ENCODE data around the gene IGF2BP3. TPM values are rescaled to one million over a fixed set of nuclear protein-coding genes. Genes with fewer than 3 reads are reported as not detected.

IGF2BP3 gene
- total RNA-seq, 2 experiments from 2014 or later: 41.1 to 94.3 TPM

DNA sequence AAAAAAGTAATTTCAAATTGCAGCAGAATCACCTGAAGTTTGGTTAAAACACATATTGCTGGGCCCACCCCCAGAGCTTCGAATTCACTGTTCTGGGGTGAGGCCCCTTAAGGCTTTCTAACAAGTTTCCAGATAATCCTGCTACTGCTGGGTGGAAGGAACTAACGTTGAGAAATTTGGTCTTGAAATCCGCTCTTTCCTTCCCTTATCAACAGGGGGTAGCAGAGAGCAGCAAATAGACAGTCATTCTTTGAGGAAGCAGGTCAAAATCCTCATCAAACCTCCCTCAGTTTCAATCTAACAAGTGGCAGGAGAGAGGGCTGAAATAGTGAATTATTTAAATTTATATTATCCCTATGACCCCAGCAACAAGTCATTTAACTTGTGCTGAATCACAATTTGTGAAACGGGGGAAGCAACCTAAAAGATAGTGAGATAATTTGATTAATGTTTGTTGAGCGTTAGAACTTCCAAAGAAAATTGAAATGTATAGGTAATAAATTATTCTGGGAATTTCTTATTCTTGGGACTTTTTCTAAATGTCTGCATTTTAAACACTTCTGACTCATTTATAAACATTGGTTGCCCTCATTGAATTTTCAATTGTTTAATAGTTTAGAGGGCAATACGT is 192.8 kb downstream of the IGF2BP3 start:
- H3K9me3 ChIP-seq (ENCODE audit: low read length): no peaks in the 10 kb centered on the region
- H2AFZ ChIP-seq (ENCODE audit: low read length): peak overlapping the region; percentile 64; the same call in 1 of the 2 replicates
- H3K4me3 ChIP-seq (ENCODE audit: low read depth, low read length, poor library complexity, severe bottlenecking): no peak overlapping the region
- no peak overlapping the region for H3K4me2 ChIP-seq (ENCODE audit: low read length)
- intact Hi-C loops (cut with micrococcal nuclease; ENCODE audit: unreplicated experiment): loop anchor here (5.0 kb wide), 4 partner anchors 80 to 435 kb away; partner anchors contain the start of genes IGF2BP3 and STK31
- H3K27ac ChIP-seq (ENCODE audit: low read depth, low read length, poor library complexity, severe bottlenecking): no peak overlapping the region
- TF ChIP-seq EZH2phosphoT487 (IDR thresholded peaks at IDR 0.05; ENCODE audit: borderline replicate concordance, low read depth, low read length): no peak
- TF ChIP-seq, protein P1, sequence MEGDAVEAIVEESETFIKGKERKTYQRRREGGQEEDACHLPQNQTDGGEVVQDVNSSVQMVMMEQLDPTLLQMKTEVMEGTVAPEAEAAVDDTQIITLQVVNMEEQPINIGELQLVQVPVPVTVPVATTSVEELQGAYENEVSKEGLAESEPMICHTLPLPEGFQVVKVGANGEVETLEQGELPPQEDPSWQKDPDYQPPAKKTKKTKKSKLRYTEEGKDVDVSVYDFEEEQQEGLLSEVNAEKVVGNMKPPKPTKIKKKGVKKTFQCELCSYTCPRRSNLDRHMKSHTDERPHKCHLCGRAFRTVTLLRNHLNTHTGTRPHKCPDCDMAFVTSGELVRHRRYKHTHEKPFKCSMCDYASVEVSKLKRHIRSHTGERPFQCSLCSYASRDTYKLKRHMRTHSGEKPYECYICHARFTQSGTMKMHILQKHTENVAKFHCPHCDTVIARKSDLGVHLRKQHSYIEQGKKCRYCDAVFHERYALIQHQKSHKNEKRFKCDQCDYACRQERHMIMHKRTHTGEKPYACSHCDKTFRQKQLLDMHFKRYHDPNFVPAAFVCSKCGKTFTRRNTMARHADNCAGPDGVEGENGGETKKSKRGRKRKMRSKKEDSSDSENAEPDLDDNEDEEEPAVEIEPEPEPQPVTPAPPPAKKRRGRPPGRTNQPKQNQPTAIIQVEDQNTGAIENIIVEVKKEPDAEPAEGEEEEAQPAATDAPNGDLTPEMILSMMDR (conservative IDR thresholded peaks at IDR 0.05; ENCODE audit: low read length): peak; percentile 92
- peak; percentile 82 for DNase-seq (ENCODE audit: low spot score)
- no peaks in the 10 kb centered on the region for H3K9me2 ChIP-seq (ENCODE audit: insufficient read depth, low read length)
- no peaks in the 10 kb centered on the region for H3K36me3 ChIP-seq (ENCODE audit: insufficient read depth, low read length)
- BruUV-seq (replicated peaks): no TSS peak
- no peaks in the 10 kb centered on the region for H3K79me2 ChIP-seq (ENCODE audit: insufficient read depth, low read depth, low read length)
- CTCF ChIA-PET (ENCODE audit: unreplicated experiment): interaction anchor here (0.6 to 0.9 kb wide), 2 partner anchors 81 to 263 kb away, joined by 3 to 4 read pairs; no protein-coding TSS in a partner anchor
- no peaks in the 10 kb centered on the region for H4K20me1 ChIP-seq (ENCODE audit: insufficient read depth, low read length)
- H3K4me1 ChIP-seq (ENCODE audit: insufficient read depth, low read length, poor library complexity, severe bottlenecking): peaks cover 15% of the 10 kb centered on the region
- POLR2A ChIA-PET: no interaction called here

DNA sequence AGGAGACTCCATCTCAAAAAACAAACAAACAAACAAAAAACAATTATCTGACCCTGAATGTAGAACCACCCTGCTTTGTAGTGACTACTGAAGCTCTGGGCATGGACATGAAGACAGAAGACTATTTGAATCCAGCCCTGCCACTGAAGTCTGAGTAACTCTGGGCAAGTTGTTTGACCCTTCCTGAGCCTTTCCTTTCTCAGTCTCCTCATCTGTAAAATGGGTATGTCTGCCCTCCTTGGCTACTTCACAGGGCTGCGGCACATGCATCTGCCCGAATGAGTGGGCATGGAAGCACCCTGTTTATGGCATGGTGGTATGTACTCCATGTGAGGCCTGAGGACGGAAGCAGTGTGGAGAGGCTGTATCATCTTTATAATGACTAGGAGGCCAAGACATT is 193.3 kb downstream of the IGF2BP3 start:
- H3K4me2 ChIP-seq (ENCODE audit: low read length): no peak overlapping the region
- no peaks in the 10 kb centered on the region for H4K20me1 ChIP-seq (ENCODE audit: insufficient read depth, low read length)
- POLR2A ChIA-PET: no interaction called here
- no TSS peak for BruUV-seq (replicated peaks)
- H3K27ac ChIP-seq (ENCODE audit: low read depth, low read length, poor library complexity, severe bottlenecking): no peak overlapping the region
- H3K9me3 ChIP-seq (ENCODE audit: low read length): no peaks in the 10 kb centered on the region
- H2AFZ ChIP-seq (ENCODE audit: low read length): peak overlapping the region; percentile 64; the same call in 1 of the 2 replicates
- no peaks in the 10 kb centered on the region for H3K79me2 ChIP-seq (ENCODE audit: insufficient read depth, low read depth, low read length)
- CTCF ChIA-PET (ENCODE audit: unreplicated experiment): interaction anchor here (0.6 to 0.9 kb wide), 2 partner anchors 81 to 264 kb away, joined by 3 to 4 read pairs; no protein-coding TSS in a partner anchor
- no peak for DNase-seq (ENCODE audit: low spot score)
- no peaks in the 10 kb centered on the region for H3K36me3 ChIP-seq (ENCODE audit: insufficient read depth, low read length)
- H3K9me2 ChIP-seq (ENCODE audit: insufficient read depth, low read length): no peaks in the 10 kb centered on the region
- H3K4me1 ChIP-seq (ENCODE audit: insufficient read depth, low read length, poor library complexity, severe bottlenecking): peaks cover 15% of the 10 kb centered on the region
- no peak overlapping the region for H3K4me3 ChIP-seq (ENCODE audit: low read depth, low read length, poor library complexity, severe bottlenecking)
- TF ChIP-seq EZH2phosphoT487 (IDR thresholded peaks at IDR 0.05; ENCODE audit: borderline replicate concordance, low read depth, low read length): no peak
- TF ChIP-seq, protein P1 (conservative IDR thresholded peaks at IDR 0.05; ENCODE audit: low read length): no peak
- intact Hi-C loops (cut with micrococcal nuclease; ENCODE audit: unreplicated experiment): loop anchor here (5.0 kb wide), 4 partner anchors 80 to 435 kb away; partner anchors contain the start of genes IGF2BP3 and STK31

DNA sequence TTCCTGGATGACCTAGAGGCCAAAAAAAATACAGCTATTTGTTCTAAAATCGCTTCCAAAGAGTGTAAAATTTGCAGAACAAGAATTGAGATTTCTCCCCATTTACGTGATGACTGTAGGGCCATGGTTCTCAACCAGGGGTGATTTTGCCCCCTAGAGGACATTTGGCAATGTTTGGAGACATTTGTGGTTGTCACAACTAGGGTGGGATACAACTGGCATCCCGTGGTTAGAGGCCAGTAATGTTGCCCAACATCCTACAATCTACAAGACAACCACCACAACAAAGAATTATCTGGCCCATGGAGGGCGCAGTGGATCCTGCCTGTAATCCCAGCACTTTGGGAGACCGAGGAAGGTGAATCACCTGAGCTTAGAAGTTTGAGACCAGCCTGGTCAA is 193.9 kb downstream of the IGF2BP3 start:
- ChIA-PET POLR2A (no interaction called here), CTCF (ENCODE audit: unreplicated experiment) (interaction anchor here (0.9 kb wide), 1 partner anchor 264 kb away, joined by 3 read pairs; no protein-coding TSS in a partner anchor)
- Histone ChIP-seq H3K4me1 (ENCODE audit: insufficient read depth, low read length, poor library complexity, severe bottlenecking) (peaks cover 15% of the 10 kb centered on the region), H2AFZ (ENCODE audit: low read length) (peak overlapping the region; percentile 64; the same call in 1 of the 2 replicates), H3K79me2 (ENCODE audit: insufficient read depth, low read depth, low read length) (no peaks in the 10 kb centered on the region), H4K20me1 (ENCODE audit: insufficient read depth, low read length) (no peaks in the 10 kb centered on the region), H3K36me3 (ENCODE audit: insufficient read depth, low read length) (no peaks in the 10 kb centered on the region), H3K9me3 (ENCODE audit: low read length) (no peaks in the 10 kb centered on the region), H3K27ac (ENCODE audit: low read depth, low read length, poor library complexity, severe bottlenecking) (no peak overlapping the region), H3K4me2 (ENCODE audit: low read length) (no peak overlapping the region), H3K4me3 (ENCODE audit: low read depth, low read length, poor library complexity, severe bottlenecking) (no peak overlapping the region), H3K9me2 (ENCODE audit: insufficient read depth, low read length) (no peaks in the 10 kb centered on the region)
- intact Hi-C loops (cut with micrococcal nuclease; ENCODE audit: unreplicated experiment): loop anchor here (5.0 kb wide), 4 partner anchors 81 to 436 kb away; partner anchors contain the start of genes IGF2BP3 and STK31
- BruUV-seq (replicated peaks): no TSS peak
- TF ChIP-seq, protein P1 (conservative IDR thresholded peaks at IDR 0.05; ENCODE audit: low read length): peak; percentile 77
- TF ChIP-seq EZH2phosphoT487 (IDR thresholded peaks at IDR 0.05; ENCODE audit: borderline replicate concordance, low read depth, low read length): no peak
- DNase-seq (ENCODE audit: low spot score): peak; percentile 47
